ENCODE results near the gene RFC4.

GRCh38 chr3:186788482-186789370 lies 17.6 kb downstream of the RFC4 start:
- no peak for TF ChIP-seq TAF1 (IDR thresholded peaks at IDR 0.05; ENCODE audit: borderline replicate concordance, insufficient read depth, low read length)
- peak; percentile 16; the same call in 1 of the 2 replicates for TF ChIP-seq POLR2AphosphoS5 (IDR thresholded peaks at IDR 0.05; ENCODE audit: low read depth, low read length)
- TF ChIP-seq REST (IDR thresholded peaks at IDR 0.05; ENCODE audit: insufficient read depth in 1 of 2, low read depth in 2 of 2, low read length in 2 of 2), result no peak
- TF ChIP-seq SIN3A (IDR thresholded peaks at IDR 0.05; ENCODE audit: borderline replicate concordance, insufficient read depth, low read length), result no peak
